Measurements from ENCODE around the gene TLE6.

DNA sequence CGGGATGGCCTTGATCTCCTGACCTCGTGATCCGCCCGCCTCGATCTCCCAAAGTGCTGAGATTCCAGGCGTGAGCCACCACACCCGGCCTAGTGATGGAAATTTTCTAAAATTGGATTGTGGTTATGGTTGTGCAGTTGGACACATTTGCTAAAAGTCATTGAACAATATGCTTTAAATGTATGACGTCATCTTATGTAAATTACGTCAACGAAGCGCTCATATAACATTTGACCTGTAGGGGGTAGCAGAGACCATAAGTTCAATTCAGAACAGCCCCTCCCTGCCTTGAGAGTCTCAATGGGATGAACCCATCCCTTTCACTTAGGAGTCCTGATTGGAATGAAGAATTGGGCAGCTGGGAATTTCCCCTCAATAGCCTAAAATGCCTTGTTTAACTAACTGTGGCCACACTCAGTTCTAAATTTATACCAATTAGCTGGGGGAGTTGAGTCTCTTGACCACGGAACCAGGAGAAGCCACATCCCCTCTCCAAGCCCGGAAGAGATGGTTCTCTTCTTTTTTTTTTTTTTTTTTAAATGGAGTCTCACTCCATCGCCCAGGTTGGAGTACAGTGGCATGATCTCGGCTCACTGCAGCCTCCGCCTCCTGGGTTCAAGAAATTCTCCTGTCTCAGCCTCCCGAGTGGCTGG is 15.2 kb upstream of the TLE6 start:
- TF ChIP-seq, protein P1, sequence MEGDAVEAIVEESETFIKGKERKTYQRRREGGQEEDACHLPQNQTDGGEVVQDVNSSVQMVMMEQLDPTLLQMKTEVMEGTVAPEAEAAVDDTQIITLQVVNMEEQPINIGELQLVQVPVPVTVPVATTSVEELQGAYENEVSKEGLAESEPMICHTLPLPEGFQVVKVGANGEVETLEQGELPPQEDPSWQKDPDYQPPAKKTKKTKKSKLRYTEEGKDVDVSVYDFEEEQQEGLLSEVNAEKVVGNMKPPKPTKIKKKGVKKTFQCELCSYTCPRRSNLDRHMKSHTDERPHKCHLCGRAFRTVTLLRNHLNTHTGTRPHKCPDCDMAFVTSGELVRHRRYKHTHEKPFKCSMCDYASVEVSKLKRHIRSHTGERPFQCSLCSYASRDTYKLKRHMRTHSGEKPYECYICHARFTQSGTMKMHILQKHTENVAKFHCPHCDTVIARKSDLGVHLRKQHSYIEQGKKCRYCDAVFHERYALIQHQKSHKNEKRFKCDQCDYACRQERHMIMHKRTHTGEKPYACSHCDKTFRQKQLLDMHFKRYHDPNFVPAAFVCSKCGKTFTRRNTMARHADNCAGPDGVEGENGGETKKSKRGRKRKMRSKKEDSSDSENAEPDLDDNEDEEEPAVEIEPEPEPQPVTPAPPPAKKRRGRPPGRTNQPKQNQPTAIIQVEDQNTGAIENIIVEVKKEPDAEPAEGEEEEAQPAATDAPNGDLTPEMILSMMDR (IDR thresholded peaks at IDR 0.05 in 8 of 11, conservative IDR thresholded peaks at IDR 0.05 in 3 of 11): peak; percentile 63 to 95 (median 77)
- TF ChIP-seq POLR2AphosphoS5 (IDR thresholded peaks at IDR 0.05): no peak
